Effector memory CD4-positive, alpha-beta T cell (primary cell): ENCODE results near the gene NRDC.
"Not testable (repeated sequence)": the region's sequence is repeated elsewhere in the genome, so short reads cannot be mapped to it uniquely, and the experiment has no call there.

ENCODE experiments used
- DNase-seq, 3 donors: peaks; one replicate each; pipeline ENCODE4 v3.0.0-alpha.2; 2020
- H3K27ac ChIP-seq: 2 replicates; pipeline ENCODE4 v1.7.0; 2013; ENCODE audit warnings: mild to moderate bottlenecking, low read length, moderate library complexity; ENCODE audit not compliant: insufficient read depth, poor library complexity, severe bottlenecking
- H3K27me3 ChIP-seq: replicated peaks from 2 replicates; pipeline ENCODE4 v1.7.0; 2013; ENCODE audit warnings: mild to moderate bottlenecking, low read length; ENCODE audit not compliant: insufficient read depth, control insufficient read depth, poor library complexity, severe bottlenecking
- H3K36me3 ChIP-seq: 2 replicates; pipeline ENCODE4 v1.7.0; 2013; ENCODE audit warnings: mild to moderate bottlenecking, low read length, moderate library complexity; ENCODE audit not compliant: control insufficient read depth, insufficient read depth
- H3K4me1 ChIP-seq: 2 replicates; pipeline ENCODE4 v1.7.0; 2013; ENCODE audit warnings: low read length, mild to moderate bottlenecking; ENCODE audit not compliant: control insufficient read depth, insufficient read depth, poor library complexity, severe bottlenecking
- H3K4me3 ChIP-seq: 2 replicates; pipeline ENCODE4 v1.7.0; 2013; ENCODE audit warnings: low read length, low read depth, mild to moderate bottlenecking; ENCODE audit not compliant: insufficient read depth, poor library complexity, severe bottlenecking
- H3K9me3 ChIP-seq: 2 replicates; pipeline ENCODE4 v1.7.0; 2013; ENCODE audit warnings: mild to moderate bottlenecking, low read length, moderate library complexity; ENCODE audit not compliant: control insufficient read depth

The NRDC gene

DNA sequence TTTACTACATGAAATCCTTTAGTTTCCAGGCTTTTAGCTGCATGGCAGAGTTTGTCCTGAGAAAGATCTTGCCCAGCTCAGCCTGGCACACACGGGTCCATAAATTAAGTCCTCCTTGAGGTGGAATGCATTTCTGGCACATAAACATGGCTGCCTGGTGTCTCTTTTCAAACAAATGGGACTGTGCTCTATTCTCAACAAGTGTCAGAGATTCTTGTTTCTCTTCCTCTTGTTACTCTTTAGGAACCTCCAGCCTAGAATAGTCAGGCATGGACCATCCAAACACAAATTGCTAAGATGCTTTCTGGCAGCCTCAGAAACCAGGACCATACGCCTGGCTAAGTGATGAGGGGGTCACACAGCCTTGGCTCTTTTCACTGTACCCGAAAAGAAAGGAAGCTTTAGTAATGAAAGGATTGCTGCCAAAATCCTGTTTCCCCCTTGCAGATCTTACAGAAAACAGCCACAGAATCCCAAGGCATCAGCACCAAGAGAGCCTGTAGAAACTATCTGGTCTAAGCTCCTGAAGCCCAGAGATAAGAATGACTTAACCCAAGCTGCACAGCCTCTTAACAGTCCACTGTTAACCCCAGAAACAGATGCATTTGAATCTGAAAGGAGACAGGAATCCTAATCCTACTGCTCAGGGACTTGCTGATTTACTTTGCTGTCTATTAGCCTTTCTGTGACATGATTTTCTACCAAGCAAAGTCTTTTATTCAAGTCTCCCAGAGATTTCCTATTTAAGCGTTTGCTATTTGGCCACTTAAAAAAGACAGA is 31.9 kb upstream of the NRDC start:
- Histone ChIP-seq H3K4me3 (no peak overlapping the region), H3K36me3 (no peaks in the 10 kb centered on the region), H3K4me1 (no peaks in the 10 kb centered on the region), H3K27ac (no peak overlapping the region), H3K9me3 (no peaks in the 10 kb centered on the region), H3K27me3 (no peaks in the 10 kb centered on the region)
- no peak for DNase-seq

DNA sequence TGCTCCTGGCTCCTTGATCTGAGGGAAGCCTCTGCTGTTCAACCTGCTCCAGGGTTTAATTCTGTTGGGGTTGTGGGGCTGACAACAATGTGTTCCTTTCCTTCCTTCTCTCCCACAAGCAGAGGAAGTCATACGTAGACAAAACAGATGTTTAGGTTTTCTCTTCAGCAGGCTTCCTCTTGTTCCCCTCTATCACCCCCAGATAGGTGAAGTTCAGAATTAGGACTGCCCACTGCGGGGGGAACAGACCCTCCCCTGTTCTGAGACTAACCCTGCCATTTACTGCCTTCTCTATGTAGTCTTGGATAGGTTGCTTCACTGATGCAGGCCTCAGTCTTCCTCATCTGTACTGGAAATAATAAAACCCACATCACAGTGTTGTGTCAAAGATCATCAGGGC is 30.0 kb upstream of the NRDC start:
- Histone ChIP-seq H3K9me3 (no peaks in the 10 kb centered on the region), H3K4me3 (no peak overlapping the region), H3K27me3 (no peaks in the 10 kb centered on the region), H3K4me1 (no peaks in the 10 kb centered on the region), H3K27ac (no peak overlapping the region), H3K36me3 (no peaks in the 10 kb centered on the region)
- DNase-seq = no peak

DNA sequence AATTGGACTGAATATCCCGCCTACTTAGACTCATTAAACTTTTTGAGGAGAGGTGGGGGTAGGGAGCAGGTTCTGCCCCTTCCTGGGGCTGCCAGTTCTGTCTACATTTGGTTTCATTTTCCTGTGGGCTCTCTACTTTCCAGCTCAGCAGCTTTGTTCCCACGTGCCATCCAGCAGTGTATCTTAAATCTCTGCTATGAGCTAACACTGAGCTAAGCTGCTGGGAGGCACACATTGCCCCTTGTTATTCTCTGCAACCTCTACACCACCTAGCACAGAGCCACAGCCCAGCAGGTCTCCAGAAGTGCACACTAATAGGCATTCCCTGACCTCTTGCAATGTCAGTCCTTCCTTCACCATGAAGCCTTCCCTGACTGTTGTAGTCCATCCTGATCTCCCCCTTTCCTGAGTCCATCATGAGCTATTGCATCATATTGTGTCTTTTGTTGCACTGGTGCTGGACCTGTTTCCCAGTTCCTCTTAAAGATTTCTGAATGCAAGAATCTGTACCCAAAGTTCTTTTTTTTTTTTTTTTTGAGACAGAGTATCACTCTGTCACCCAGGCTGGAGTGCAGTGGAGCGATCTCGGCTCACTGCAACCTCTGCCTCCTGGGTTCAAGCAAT is 28.7 kb upstream of the NRDC start:
- Histone ChIP-seq H3K27ac (no peak overlapping the region), H3K36me3 (no peaks in the 10 kb centered on the region), H3K9me3 (no peaks in the 10 kb centered on the region), H3K27me3 (no peaks in the 10 kb centered on the region), H3K4me1 (no peaks in the 10 kb centered on the region), H3K4me3 (no peak overlapping the region)
- DNase-seq = no peak

DNA sequence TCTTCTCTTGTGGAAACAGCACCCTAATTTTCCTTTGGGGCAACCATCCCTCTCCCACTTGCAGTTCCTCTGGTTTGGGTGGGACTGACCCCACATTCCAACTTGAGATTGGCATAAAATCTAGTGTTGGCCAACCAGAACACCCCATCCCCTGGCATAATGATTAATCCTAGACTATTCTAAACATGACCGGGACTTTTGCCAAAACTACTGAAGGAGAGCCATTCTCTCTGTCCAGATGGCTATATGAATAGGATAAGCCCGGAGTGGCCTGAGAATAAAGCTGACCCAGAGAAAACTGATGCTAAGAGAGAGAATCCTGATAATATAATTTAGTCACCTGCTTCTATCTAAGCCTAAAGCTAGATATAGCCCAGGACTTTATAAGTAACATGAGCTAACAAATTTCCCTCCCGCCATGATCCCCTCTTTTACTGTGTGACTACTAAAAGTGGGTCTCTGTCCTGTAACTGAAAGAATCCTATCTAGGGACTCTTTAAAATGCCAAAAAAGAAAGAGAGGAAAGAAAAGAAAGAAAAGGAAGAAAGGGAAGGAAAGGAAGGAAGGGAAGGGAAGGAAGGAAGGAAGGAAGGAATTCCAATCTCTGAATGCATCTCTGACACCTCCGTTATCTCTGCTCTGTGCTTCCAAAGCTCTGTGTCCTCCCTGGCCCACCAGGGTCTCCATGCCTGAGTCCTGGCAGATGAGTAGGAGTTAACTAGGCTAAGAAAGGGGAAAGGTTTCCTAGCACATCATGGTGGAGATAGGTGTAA is 28.0 kb upstream of the NRDC start:
- Histone ChIP-seq H3K4me1 (no peaks in the 10 kb centered on the region), H3K27me3 (no peaks in the 10 kb centered on the region), H3K4me3 (no peak overlapping the region), H3K27ac (no peak overlapping the region), H3K9me3 (no peaks in the 10 kb centered on the region), H3K36me3 (no peaks in the 10 kb centered on the region)
- no peak for DNase-seq

DNA sequence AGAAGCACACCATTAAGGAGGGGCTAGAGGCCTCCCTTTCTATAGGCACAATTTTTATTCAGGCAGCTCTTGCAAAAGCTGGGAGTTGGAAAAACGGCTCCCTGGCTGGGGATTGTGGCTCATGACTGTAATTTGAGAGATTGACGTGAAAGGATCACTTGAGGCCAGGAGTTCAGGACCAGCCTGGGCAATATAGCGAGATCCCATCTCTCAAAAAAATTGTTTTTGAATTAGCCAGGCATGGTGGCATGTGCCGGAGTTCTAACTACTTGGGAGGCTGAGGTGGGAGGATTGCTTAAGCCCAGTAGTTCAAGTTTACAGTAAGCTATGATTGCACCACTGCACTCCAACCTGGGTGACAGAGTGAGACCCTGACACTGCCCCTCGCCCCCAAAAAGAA is 23.9 kb upstream of the NRDC start:
- no peaks in the 10 kb centered on the region for H3K27me3 ChIP-seq
- DNase-seq = no peak
- H3K9me3 ChIP-seq = no peaks in the 10 kb centered on the region
- H3K27ac ChIP-seq = no peak overlapping the region
- H3K36me3 ChIP-seq = no peaks in the 10 kb centered on the region
- no peak overlapping the region for H3K4me3 ChIP-seq
- no peaks in the 10 kb centered on the region for H3K4me1 ChIP-seq

DNA sequence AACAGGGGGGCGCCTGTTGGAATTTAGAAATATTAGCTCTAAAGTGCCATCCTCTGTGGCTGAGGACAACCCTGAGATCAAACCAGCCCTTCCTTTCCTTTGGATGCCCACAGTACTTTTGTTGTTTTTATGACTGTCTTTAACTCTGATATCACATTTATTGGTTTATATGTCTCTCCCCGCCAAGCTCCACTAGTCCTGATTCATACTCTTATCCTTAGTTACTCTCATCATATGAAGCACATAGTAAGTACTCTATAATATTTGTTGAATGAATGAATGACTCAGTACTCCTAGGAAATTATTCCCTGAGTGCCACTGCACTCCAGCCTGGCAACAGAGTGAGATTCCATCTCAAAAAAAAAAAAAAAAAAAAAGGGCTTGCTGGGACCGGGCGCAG is 22.6 kb upstream of the NRDC start:
- H3K36me3 ChIP-seq = no peaks in the 10 kb centered on the region
- no peaks in the 10 kb centered on the region for H3K27me3 ChIP-seq
- DNase-seq = no peak
- no peaks in the 10 kb centered on the region for H3K9me3 ChIP-seq
- H3K4me3 ChIP-seq = no peak overlapping the region
- no peaks in the 10 kb centered on the region for H3K4me1 ChIP-seq
- H3K27ac ChIP-seq = no peak overlapping the region

DNA sequence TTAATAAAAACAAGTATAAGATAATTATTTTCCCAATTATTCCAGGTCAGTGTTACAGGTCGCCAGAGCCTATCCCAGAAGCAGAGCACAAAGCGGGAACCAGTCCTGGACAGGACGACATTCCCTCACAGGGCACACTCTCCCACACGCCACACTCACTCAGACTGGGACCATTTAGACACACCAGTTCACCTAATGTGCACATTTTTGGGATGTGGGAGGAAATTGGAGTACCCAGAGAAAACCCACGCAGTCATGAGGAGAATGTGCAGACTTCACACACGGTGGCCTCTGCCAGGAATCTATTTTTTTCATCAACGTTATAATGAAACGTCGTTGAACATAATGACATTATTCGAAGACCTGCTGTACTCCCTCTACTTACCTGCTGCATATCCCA is 20.5 kb upstream of the NRDC start:
- H3K9me3 ChIP-seq = no peaks in the 10 kb centered on the region
- H3K27ac ChIP-seq = no peak overlapping the region
- no peaks in the 10 kb centered on the region for H3K36me3 ChIP-seq
- no peak overlapping the region for H3K4me3 ChIP-seq
- H3K4me1 ChIP-seq = no peaks in the 10 kb centered on the region
- no peak for DNase-seq
- no peaks in the 10 kb centered on the region for H3K27me3 ChIP-seq

DNA sequence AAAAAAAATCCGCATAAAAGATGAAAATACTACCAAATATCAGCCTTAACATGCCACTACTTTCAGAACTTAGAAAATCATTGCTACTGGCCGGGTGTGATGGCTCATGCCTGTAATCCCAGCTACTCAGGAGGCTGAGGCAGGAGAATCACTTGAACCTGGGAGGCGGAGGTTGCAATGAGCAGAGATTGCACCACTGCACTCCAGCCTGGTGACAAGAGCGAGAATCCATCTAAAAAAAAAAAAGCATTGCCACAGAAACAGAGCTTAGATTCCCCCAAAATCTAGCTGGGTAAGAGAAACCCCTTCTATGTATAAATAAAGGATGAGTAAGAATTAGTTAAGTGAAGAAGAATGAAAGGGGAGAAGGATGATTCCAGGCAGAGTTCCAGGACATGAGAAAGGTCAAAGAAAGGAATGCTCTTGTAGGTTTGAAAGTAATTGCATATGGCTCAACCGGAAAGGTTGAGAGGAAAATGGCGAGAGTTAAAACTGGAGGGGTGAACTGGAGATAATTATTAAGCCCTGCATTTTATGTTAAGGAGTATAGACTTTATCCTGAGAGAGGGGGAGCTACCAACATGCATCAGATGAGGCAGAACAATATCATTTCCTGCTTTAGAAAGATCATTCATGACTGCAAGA is 19.7 kb upstream of the NRDC start:
- H3K9me3 ChIP-seq = no peaks in the 10 kb centered on the region
- no peaks in the 10 kb centered on the region for H3K27me3 ChIP-seq
- no peak for DNase-seq
- no peaks in the 10 kb centered on the region for H3K4me1 ChIP-seq
- H3K27ac ChIP-seq = no peak overlapping the region
- H3K36me3 ChIP-seq = no peaks in the 10 kb centered on the region
- no peak overlapping the region for H3K4me3 ChIP-seq

DNA sequence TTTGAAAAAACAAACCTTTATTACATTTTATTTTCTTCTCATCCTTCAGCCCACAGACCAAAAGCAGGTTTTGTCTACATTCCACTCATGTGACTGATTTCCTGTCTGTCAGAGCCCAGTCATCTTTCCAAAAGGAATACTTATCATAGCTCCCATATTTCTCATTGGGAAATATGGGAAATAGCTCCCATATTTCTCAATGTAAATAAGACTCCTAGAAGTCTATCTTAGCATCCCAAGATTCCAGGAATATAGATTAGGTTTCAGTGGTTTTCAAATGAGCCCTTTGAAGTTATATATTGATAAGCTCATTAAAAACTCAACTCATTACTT is 19.1 kb upstream of the NRDC start:
- no peak overlapping the region for H3K4me3 ChIP-seq
- no peaks in the 10 kb centered on the region for H3K27me3 ChIP-seq
- H3K36me3 ChIP-seq = no peaks in the 10 kb centered on the region
- no peak overlapping the region for H3K27ac ChIP-seq
- H3K9me3 ChIP-seq = no peaks in the 10 kb centered on the region
- H3K4me1 ChIP-seq = no peaks in the 10 kb centered on the region
- no peak for DNase-seq

DNA sequence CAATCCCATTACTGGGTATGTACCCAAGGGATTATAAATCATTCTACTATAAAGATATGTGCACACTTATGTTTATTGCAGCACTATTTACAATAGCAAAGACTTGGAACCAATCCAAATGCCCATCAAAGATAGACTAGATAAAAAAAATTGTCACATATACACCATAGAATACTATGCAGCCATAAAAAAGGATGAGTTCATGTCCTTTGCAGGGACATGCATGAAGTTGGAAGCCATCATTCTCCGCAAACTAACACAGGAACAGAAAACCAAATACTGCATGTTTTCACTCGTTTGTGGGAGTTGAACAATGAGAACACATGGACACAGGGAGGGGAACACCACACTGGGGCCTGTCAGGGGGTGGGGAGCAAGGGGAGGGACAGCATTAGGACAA is 16.2 kb upstream of the NRDC start:
- H3K4me3 ChIP-seq, H3K9me3 ChIP-seq, H3K4me1 ChIP-seq, H3K36me3 ChIP-seq, H3K27ac ChIP-seq, H3K27me3 ChIP-seq, DNase-seq: not testable (repeated sequence)
